OCI-LY3 (cell line): ENCODE results near the gene RUNX2.

ENCODE experiments used
- EZH2phosphoT487 ChIP-seq: fragments of 200-600 bp; shearing (Covaris generic); IDR thresholded peaks from 2 replicates; pipeline ENCODE4 v1.6.1; 2018; ENCODE audit warnings: antibody characterized with exemption, mixed run types, low read depth
- TF ChIP-seq, protein P1 (sequence below): fragments of 200-600, 300-600 bp; sonication (generic); IDR thresholded peaks from 2 replicates; pipeline ENCODE4 v1.5.1; 2014; ENCODE audit warnings: antibody characterized with exemption, low read length, low read depth

DNA sequence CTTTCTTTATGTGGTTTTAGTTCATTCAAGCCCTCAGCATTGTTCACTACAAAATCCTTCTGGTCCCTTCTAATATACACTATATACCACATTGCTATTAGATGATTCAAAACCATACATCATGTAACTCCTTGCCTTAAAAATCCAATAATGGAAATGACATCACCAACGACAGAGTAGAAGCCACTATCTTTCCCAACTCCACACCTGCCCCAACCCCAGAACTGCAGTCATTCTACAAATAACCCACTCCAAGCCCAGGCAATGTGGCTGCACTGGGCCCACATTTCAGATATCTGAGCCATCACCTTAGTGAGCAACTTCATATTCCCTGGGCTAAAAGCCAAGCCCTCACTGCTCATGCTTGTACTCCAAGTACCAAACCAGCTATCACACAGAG, 22.6 kb upstream of the RUNX2 start:
- TF ChIP-seq, protein P1, sequence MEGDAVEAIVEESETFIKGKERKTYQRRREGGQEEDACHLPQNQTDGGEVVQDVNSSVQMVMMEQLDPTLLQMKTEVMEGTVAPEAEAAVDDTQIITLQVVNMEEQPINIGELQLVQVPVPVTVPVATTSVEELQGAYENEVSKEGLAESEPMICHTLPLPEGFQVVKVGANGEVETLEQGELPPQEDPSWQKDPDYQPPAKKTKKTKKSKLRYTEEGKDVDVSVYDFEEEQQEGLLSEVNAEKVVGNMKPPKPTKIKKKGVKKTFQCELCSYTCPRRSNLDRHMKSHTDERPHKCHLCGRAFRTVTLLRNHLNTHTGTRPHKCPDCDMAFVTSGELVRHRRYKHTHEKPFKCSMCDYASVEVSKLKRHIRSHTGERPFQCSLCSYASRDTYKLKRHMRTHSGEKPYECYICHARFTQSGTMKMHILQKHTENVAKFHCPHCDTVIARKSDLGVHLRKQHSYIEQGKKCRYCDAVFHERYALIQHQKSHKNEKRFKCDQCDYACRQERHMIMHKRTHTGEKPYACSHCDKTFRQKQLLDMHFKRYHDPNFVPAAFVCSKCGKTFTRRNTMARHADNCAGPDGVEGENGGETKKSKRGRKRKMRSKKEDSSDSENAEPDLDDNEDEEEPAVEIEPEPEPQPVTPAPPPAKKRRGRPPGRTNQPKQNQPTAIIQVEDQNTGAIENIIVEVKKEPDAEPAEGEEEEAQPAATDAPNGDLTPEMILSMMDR = no peak
- TF ChIP-seq EZH2phosphoT487 = no peak
